Measurements from ENCODE around the gene ZMYND11.

The ZMYND11 gene

DNA sequence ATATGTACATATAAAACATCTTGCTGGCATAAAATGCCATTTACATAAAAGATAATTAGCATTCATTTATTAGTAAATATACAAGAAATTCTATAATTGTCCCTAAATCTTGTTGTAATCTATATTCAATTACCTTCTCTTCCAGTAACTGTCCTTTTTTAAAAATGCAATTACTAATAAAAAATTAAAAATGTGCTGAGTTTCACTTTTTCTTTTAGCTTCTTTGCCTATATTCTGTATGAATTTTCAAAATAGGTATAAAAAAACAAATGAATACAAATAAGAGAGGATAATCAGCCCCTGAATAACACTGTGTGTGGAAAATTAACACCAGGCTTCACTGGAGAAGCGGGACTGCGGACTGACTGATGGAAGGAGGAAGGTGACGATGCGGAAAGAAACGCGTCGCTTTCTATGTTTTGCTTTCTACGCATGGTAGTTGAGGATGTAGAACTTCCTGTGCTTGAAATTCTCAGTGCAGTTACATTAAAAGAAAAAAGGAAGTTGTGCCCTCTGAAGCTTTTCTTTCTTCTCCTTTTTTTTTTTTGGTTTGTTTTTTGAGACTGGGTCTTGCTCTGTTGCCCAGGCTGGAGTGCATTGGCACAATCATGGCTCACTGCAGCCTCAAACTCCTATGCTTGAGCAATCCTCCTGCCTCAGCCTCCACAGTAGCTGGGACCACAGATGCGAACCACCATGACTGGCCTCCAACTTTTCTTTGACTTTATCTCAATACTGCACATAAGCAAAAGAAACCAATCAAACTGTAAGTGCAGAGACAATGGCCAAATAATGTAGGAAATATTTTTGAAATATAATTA lies 7.4 kb upstream of the ZMYND11 start:
- no peak overlapping the region for H3K4me3 ChIP-seq (ENCODE audit: low read depth, low read length)
- TF ChIP-seq, protein P1, sequence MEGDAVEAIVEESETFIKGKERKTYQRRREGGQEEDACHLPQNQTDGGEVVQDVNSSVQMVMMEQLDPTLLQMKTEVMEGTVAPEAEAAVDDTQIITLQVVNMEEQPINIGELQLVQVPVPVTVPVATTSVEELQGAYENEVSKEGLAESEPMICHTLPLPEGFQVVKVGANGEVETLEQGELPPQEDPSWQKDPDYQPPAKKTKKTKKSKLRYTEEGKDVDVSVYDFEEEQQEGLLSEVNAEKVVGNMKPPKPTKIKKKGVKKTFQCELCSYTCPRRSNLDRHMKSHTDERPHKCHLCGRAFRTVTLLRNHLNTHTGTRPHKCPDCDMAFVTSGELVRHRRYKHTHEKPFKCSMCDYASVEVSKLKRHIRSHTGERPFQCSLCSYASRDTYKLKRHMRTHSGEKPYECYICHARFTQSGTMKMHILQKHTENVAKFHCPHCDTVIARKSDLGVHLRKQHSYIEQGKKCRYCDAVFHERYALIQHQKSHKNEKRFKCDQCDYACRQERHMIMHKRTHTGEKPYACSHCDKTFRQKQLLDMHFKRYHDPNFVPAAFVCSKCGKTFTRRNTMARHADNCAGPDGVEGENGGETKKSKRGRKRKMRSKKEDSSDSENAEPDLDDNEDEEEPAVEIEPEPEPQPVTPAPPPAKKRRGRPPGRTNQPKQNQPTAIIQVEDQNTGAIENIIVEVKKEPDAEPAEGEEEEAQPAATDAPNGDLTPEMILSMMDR (IDR thresholded peaks at IDR 0.05; ENCODE audit: low read depth, low read length): no peak
- DNase-seq (ENCODE audit: low read depth, low spot score): no peak
- in situ Hi-C loops (cut with HindIII; ENCODE audit: low sequenced_read_pairs): no loop called here

DNA sequence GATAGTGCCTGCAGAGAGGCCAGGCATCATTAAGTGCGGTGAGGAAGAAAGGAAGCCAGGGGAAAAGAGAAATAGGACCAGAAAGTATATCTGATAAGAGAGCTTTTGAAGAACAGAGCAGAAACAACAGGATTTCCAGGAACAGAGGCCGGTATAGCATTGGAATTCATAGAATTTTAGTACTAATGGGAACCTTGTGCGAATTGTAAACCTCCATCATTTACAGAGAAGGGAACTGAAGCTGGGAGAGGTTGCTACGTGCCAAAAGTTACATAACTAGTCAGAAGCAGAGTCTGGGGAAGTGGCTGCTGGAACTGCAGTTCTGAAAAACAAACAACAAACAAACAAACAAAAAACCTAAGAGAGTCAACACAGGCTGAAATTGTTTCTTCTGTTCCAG lies 5.4 kb upstream of the ZMYND11 start:
- no peak for DNase-seq (ENCODE audit: low read depth, low spot score)
- no peak overlapping the region for H3K4me3 ChIP-seq (ENCODE audit: low read depth, low read length)
- TF ChIP-seq, protein P1 (IDR thresholded peaks at IDR 0.05; ENCODE audit: low read depth, low read length): no peak
- in situ Hi-C loops (cut with HindIII; ENCODE audit: low sequenced_read_pairs): no loop called here

DNA sequence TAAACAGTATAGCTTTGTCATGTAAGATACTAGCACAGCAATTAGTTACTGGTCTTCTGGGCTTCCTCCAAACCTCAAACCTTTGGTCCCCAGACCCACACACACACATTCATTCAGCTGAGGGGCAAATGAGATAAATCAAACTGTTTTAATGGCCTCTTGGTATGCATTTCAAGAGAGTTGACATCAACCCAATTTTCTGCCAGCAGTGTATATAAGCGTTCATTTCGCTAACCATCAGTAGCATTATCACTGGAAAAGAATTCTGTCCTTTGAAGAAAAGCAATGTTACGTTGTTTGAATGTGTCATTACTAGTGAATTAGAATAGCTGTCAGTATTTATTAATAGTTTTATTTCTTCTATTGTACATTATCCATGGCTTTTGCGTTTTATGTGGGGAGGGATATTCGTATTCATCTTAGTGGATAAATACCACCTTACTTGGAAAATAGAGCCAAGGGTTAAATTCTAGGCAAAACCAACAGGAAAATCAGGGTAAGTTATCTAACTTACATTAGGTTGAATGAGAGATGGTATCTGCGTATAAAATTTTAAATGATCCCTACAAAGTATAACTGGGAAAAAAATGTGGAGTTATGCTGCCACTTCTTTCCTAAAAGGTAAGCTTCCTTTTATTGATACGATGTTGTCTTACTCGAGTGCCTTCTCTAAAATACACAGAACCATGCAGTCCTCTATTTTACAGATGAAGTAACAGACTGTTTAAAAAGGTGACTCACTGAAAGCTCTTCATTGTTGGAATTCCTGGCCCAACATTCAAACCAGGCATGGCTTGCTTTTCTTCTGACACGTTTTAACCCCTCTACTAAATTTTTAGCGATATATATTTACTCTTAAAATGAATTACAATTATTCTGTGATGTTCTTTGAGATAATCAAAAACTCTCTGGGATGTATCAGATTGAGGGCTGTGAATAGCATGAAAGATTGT lies 2.0 kb upstream of the ZMYND11 start:
- peak; percentile 72 for DNase-seq (ENCODE audit: low read depth, low spot score)
- in situ Hi-C loops (cut with HindIII; ENCODE audit: low sequenced_read_pairs): no loop called here
- peak overlapping the region; percentile 52 for H3K4me3 ChIP-seq (ENCODE audit: low read depth, low read length)
- TF ChIP-seq, protein P1 (IDR thresholded peaks at IDR 0.05; ENCODE audit: low read depth, low read length): no peak

DNA sequence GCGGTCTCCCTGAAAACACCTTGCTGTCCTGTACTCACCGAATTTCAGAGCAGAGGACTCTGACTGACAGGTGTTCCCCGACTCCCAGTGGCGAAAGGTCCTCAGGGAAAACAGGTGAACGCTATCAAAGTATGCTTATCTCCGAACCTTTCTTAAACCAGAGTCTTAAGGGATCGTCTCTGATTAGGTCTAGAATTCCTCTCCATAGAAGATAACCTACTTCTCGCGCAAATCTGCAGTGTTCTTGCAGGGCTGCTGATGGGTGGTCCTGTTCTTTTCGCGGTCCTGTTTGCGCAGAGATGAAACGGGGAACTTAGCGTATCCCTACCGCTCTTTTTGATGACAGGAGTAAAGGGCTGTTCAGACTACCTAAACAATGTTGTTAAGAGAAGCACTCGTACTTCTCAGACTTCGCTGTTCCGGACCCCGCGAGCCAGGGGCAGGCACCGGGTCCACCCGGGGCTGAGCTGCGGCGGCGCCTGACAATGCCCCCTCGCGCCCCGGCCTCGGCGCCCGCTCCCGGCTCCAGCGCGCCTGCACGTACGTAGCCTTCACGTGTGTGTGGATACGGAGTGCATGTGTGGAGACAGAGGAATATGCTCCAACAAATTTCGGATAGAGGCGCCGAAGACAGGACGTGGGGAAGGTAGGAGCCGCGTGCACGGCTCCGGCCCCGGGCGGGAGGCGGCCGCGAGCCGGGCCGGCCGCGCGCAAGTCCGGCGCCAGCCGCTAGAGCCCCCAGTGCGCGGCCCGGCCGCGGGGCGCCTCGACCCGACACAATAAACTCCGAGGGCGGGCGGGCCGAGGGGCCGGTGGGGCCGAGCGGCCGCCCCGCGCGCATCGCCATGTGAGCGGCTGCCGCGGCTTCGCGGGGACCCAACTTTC lies 766 bp upstream of the ZMYND11 start:
- TF ChIP-seq, protein P1 (IDR thresholded peaks at IDR 0.05; ENCODE audit: low read depth, low read length): no peak
- in situ Hi-C loops (cut with HindIII; ENCODE audit: low sequenced_read_pairs): no loop called here
- peak; percentile 28 for DNase-seq (ENCODE audit: low read depth, low spot score)
- H3K4me3 ChIP-seq (ENCODE audit: low read depth, low read length): peak overlapping the region; percentile 52

DNA sequence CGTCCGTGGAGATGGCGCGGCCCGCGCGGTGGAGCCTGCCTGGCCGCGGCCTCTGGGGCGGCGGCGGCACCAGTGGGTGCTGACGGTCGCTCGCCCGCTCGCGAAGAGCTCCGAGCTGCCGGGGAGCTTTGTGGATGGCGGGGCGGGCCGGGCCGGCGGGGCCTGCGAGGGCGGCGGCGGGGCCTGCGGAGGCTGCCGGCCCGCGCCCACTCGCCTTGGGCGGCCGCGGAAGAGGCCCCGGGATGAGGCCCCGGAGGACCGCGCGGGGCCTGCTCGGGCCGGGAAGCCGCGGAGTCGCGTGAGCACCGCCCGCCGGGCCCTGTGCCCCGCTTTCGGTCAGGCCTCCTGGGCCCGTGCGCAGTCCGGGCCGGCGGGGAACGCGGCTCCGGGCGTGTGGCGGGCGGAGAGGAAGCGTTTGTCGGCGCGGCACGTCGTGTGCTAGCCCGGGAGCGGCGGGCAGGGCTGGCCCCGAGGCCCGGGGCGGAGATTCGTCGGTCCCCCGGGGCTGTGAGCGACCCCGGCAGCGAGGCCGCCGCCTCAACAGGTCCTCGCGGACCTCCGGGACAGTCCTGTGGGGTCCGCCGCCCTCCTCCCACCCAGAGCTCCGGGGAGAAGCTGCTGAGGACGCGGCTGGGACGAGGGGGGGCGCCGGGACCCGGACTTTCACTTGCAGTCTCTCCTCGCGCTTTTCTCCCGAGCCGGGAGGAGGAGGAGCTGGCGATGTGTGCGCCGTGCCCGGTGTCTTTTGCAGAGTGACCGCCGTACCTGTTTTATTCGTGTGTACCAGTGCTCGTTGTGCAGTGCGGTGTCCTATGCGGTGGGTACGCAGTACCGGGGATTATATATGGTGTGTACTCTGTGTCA lies 578 bp downstream of the ZMYND11 start:
- H3K4me3 ChIP-seq (ENCODE audit: low read depth, low read length): peak overlapping the region; percentile 52
- TF ChIP-seq, protein P1 (IDR thresholded peaks at IDR 0.05; ENCODE audit: low read depth, low read length): no peak
- in situ Hi-C loops (cut with HindIII; ENCODE audit: low sequenced_read_pairs): no loop called here
- peak; percentile 64 for DNase-seq (ENCODE audit: low read depth, low spot score)

All from astrocyte of the spinal cord (primary cell).